PC-9 (cell line): ENCODE measurements around the gene SOD3. TPM values are rescaled to one million over a fixed set of nuclear protein-coding genes. Genes with fewer than 3 reads are reported as not detected.

Experiments used
- BruUV-seq: library from RNA; stranded (reverse); fragments of 400-500 nt; replicated peaks from 2 replicates; lab custom pipeline; 2021; lab: Mats Ljungman, UMichigan
- CTCF ChIA-PET: fragments of 300-600 bp; sonication (Branson Sonifier 250); formaldehyde crosslinking; loops from one replicate; lab custom pipeline; 2022; ENCODE audit warnings: antibody characterized with exemption; lab: Charles Lee
- POLR2A ChIA-PET: fragments of 300-600 bp; sonication (Branson Sonifier 250); formaldehyde crosslinking; loops from one replicate; lab custom pipeline; 2022; ENCODE audit warnings: antibody characterized with exemption; ENCODE audit not compliant: unreplicated experiment; lab: Charles Lee
- DNase-seq, 2 experiments: peaks; one replicate each; pipeline versions ENCODE4 v3.0.0 to v3.0.0-alpha.2; 2015 to 2022; ENCODE audit warnings: mixed read lengths in 1 of 2
- H2AFZ ChIP-seq: fragments of 200-600 bp; sonication (generic); 2 replicates; pipeline ENCODE4 v1.8.1; 2017; ENCODE audit warnings: antibody characterized with exemption
- H3F3A ChIP-seq: fragments of 200-600 bp; sonication (generic); 2 replicates; pipeline ENCODE4 v1.8.1; 2017; ENCODE audit warnings: antibody characterized with exemption, mild to moderate bottlenecking, low read depth; ENCODE audit not compliant: insufficient read depth
- H3K27ac ChIP-seq: fragments of 200-600 bp; sonication (generic); 2 replicates; pipeline ENCODE4 v1.6.1; 2016; ENCODE audit warnings: mixed run types
- H3K27me3 ChIP-seq: fragments of 200-600 bp; sonication (generic); 2 replicates; pipeline ENCODE4 v1.6.1; 2016; ENCODE audit warnings: low read depth, mixed run types; ENCODE audit not compliant: insufficient read depth
- H3K36me3 ChIP-seq: fragments of 200-600 bp; sonication (generic); 2 replicates; pipeline ENCODE4 v1.6.1; 2016; ENCODE audit warnings: low read depth, mixed run types
- H3K4me1 ChIP-seq: fragments of 200-600 bp; sonication (generic); replicated peaks from 2 replicates; pipeline ENCODE4 v1.6.1; 2016; ENCODE audit warnings: mixed run types; ENCODE audit not compliant: insufficient read depth
- H3K4me2 ChIP-seq: fragments of 200-600 bp; sonication (generic); 2 replicates; pipeline ENCODE4 v1.6.1; 2017; ENCODE audit warnings: mixed run types
- H3K4me3 ChIP-seq: fragments of 200-600 bp; sonication (generic); 2 replicates; pipeline ENCODE4 v1.6.1; 2016; ENCODE audit warnings: mixed run types
- H3K79me2 ChIP-seq: fragments of 200-600 bp; sonication (generic); 2 replicates; pipeline ENCODE4 v1.6.1; 2017; ENCODE audit warnings: low read depth, mixed run types
- H3K9me2 ChIP-seq: fragments of 200-600 bp; sonication (generic); 2 replicates; pipeline ENCODE4 v1.8.1; 2017; ENCODE audit warnings: mild to moderate bottlenecking; ENCODE audit not compliant: insufficient read depth
- H3K9me3 ChIP-seq: fragments of 200-600 bp; sonication (generic); 2 replicates; pipeline ENCODE4 v1.8.1; 2016; ENCODE audit warnings: low read depth; ENCODE audit not compliant: insufficient read depth
- H4K20me1 ChIP-seq: fragments of 200-600 bp; sonication (generic); 2 replicates; pipeline ENCODE4 v1.8.1; 2017; ENCODE audit not compliant: insufficient read depth
- CTCF ChIP-seq: fragments of 200-600 bp; sonication (generic); conservative IDR thresholded peaks from 2 replicates; pipeline ENCODE4 v1.6.1; 2017; ENCODE audit warnings: mixed run types, antibody characterized with exemption, mild to moderate bottlenecking, moderate library complexity
- EZH2 ChIP-seq: fragments of 200-600 bp; sonication (generic); IDR thresholded peaks from 2 replicates; pipeline ENCODE4 v1.8.0; 2017; ENCODE audit warnings: antibody characterized with exemption, low read depth
- intact Hi-C: fragments of 100-400 bp; cut with micrococcal nuclease; formaldehyde crosslinking; loops from one replicate; pipeline ENCODE4 v1.10.0; 2022; ENCODE audit not compliant: unreplicated experiment
- total RNA-seq: library from RNA; stranded (reverse); gene quantifications from 2 replicates; pipeline ENCODE4 v1.2.3, GENCODE V29; 2021

The SOD3 gene
- total RNA-seq, 1 experiment from 2014 or later: 6.3 TPM

DNA sequence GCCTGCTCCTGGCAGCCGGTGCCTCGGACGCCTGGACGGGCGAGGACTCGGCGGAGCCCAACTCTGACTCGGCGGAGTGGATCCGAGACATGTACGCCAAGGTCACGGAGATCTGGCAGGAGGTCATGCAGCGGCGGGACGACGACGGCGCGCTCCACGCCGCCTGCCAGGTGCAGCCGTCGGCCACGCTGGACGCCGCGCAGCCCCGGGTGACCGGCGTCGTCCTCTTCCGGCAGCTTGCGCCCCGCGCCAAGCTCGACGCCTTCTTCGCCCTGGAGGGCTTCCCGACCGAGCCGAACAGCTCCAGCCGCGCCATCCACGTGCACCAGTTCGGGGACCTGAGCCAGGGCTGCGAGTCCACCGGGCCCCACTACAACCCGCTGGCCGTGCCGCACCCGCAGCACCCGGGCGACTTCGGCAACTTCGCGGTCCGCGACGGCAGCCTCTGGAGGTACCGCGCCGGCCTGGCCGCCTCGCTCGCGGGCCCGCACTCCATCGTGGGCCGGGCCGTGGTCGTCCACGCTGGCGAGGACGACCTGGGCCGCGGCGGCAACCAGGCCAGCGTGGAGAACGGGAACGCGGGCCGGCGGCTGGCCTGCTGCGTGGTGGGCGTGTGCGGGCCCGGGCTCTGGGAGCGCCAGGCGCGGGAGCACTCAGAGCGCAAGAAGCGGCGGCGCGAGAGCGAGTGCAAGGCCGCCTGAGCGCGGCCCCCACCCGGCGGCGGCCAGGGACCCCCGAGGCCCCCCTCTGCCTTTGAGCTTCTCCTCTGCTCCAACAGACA lies 4.4 kb downstream of the SOD3 start:
- H3K27me3 ChIP-seq: no peaks in the 10 kb centered on the region
- H3K27ac ChIP-seq: no peak overlapping the region
- DNase-seq: no peak
- no peak for TF ChIP-seq EZH2
- TF ChIP-seq CTCF: no peak
- CTCF ChIA-PET: no interaction called here
- no peaks in the 10 kb centered on the region; the same call in 1 of the 2 replicates for H3F3A ChIP-seq
- H2AFZ ChIP-seq: no peak overlapping the region
- intact Hi-C loops: loop anchor here (5.0 to 10.0 kb wide), 3 partner anchors 115 to 325 kb away; partner anchors contain the start of genes CCDC149 and DHX15
- POLR2A ChIA-PET: no interaction called here
- H3K4me1 ChIP-seq: peaks cover 4% of the 10 kb centered on the region
- no peak overlapping the region for H3K4me3 ChIP-seq
- no TSS peak for BruUV-seq
- H3K4me2 ChIP-seq: no peak overlapping the region
- no peaks in the 10 kb centered on the region for H3K9me3 ChIP-seq
- no peaks in the 10 kb centered on the region for H3K36me3 ChIP-seq
- H3K79me2 ChIP-seq: no peaks in the 10 kb centered on the region
- no peaks in the 10 kb centered on the region for H3K9me2 ChIP-seq
- H4K20me1 ChIP-seq: no peaks in the 10 kb centered on the region

GRCh38 chr4:24800325-24800895 lies 5.0 kb downstream of the SOD3 start:
- H3K4me1 ChIP-seq: no peaks in the 10 kb centered on the region
- H3F3A ChIP-seq: no peaks in the 10 kb centered on the region
- no peak for DNase-seq
- no peak overlapping the region for H3K4me3 ChIP-seq
- no TSS peak for BruUV-seq
- ChIA-PET CTCF (no interaction called here), POLR2A (no interaction called here)
- no peaks in the 10 kb centered on the region for H3K36me3 ChIP-seq
- H3K9me2 ChIP-seq: no peaks in the 10 kb centered on the region
- H3K27ac ChIP-seq: no peak overlapping the region
- H3K9me3 ChIP-seq: no peaks in the 10 kb centered on the region
- no peak for TF ChIP-seq EZH2
- no peak for TF ChIP-seq CTCF
- no peak overlapping the region for H3K4me2 ChIP-seq
- no peaks in the 10 kb centered on the region for H3K27me3 ChIP-seq
- H2AFZ ChIP-seq: no peak overlapping the region
- no peaks in the 10 kb centered on the region for H3K79me2 ChIP-seq
- H4K20me1 ChIP-seq: no peaks in the 10 kb centered on the region
- intact Hi-C loops: no loop called here

DNA sequence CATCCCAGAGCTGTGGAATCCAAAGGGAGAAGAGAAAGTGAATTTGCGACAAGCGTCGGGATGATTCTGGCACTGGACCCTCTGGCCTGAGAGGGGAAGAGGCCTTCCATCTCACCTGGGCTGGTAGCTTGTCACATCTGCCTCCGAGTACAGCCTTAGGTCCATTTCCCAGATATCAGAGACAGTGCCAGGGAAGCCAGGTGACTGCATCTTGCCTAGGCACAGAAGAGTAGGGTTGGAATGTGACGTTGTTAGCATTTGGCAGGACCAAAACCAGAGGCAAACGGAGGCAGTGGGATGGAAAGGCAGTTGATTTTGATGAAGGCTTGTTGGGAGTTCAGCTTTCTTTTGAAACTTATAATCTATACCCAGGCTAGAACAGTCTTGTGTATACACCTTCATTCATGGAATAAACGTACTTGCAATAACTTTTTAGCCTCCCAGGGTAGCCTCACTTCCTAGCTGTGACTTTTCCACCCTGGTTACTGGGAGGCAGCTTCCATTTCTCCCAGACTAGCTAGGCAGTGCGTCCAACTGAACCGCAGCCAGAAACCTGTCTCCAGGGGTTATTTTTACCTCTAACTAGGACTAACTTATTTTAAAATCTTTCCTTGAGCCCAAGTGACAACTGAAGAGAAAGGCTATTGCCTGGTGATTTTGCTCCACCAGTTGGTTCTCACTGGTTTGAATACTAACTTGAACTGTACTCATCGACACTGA lies 5.9 kb downstream of the SOD3 start:
- DNase-seq: no peak
- no peak overlapping the region for H2AFZ ChIP-seq

More for the DNA sequence above, 5.9 kb downstream of the SOD3 start:
- Histone ChIP-seq H3K4me1 (no peaks in the 10 kb centered on the region), H3K4me3 (no peak overlapping the region), H3K36me3 (no peaks in the 10 kb centered on the region), H3K27me3 (no peaks in the 10 kb centered on the region), H3K4me2 (no peak overlapping the region), H3K9me2 (no peaks in the 10 kb centered on the region), H3K79me2 (no peaks in the 10 kb centered on the region), H3F3A (no peaks in the 10 kb centered on the region), H3K27ac (no peak overlapping the region), H4K20me1 (no peaks in the 10 kb centered on the region), H3K9me3 (no peaks in the 10 kb centered on the region)
- intact Hi-C loops: no loop called here
- BruUV-seq: no TSS peak
- POLR2A ChIA-PET: no interaction called here
- CTCF ChIA-PET: no interaction called here
- TF ChIP-seq CTCF (no peak), EZH2 (no peak)
